ENCODE data around the gene ZDHHC11B.
"Not testable (repeated sequence)": the region's sequence is repeated elsewhere in the genome, so short reads cannot be mapped to it uniquely, and the experiment has no call there.

Gene ZDHHC11B

GRCh38 chr5:773517-774264, 10.8 kb downstream of the ZDHHC11B start:
- no peak overlapping the region for H3K4me3 ChIP-seq (ENCODE audit: low read depth, low read length)
- no peak for DNase-seq (ENCODE audit: low read depth)
- no peak for TF ChIP-seq CTCF (IDR thresholded peaks at IDR 0.05; ENCODE audit: low read depth, low read length)
- no peak for TF ChIP-seq MAX (IDR thresholded peaks at IDR 0.05; ENCODE audit: low read depth, low read length)
- no peak for TF ChIP-seq POLR2A (IDR thresholded peaks at IDR 0.05; ENCODE audit: extremely low read depth, insufficient read length)
- no peak for TF ChIP-seq MYC (IDR thresholded peaks at IDR 0.05; ENCODE audit: low read depth, low read length)

- not testable (repeated sequence) for H3K4me3 ChIP-seq (ENCODE audit: low read depth, low read length); DNase-seq (ENCODE audit: low read depth)
Observed at GRCh38 chr5:772931-773330, 11.6 kb downstream of the ZDHHC11B start.

GRCh38 chr5:772547-772890, 12.0 kb downstream of the ZDHHC11B start:
- DNase-seq (ENCODE audit: low read depth), result not testable (repeated sequence)

GRCh38 chr5:771841-772546, 12.5 kb downstream of the ZDHHC11B start:
- DNase-seq (ENCODE audit: low read depth); H3K4me3 ChIP-seq (ENCODE audit: low read depth, low read length): not testable (repeated sequence)

More at GRCh38 chr5:772547-772890, 12.0 kb downstream of the ZDHHC11B start:
- H3K4me3 ChIP-seq (ENCODE audit: low read depth, low read length), result not testable (repeated sequence)

GRCh38 chr5:771087-771781, 13.3 kb downstream of the ZDHHC11B start:
- not testable (repeated sequence) for DNase-seq (ENCODE audit: low read depth); H3K4me3 ChIP-seq (ENCODE audit: low read depth, low read length)

GRCh38 chr5:770585-770984, 13.9 kb downstream of the ZDHHC11B start:
- not testable (repeated sequence) for H3K4me3 ChIP-seq (ENCODE audit: low read depth, low read length); DNase-seq (ENCODE audit: low read depth)

GRCh38 chr5:769485-770145, 14.9 kb downstream of the ZDHHC11B start:
- DNase-seq (ENCODE audit: low read depth); H3K4me3 ChIP-seq (ENCODE audit: low read depth, low read length): not testable (repeated sequence)

- TF ChIP-seq POLR2A (IDR thresholded peaks at IDR 0.05; ENCODE audit: extremely low read depth, insufficient read length) (no peak), CTCF (IDR thresholded peaks at IDR 0.05; ENCODE audit: low read depth, low read length) (no peak)
- H3K4me3 ChIP-seq (ENCODE audit: low read depth, low read length), result no peak overlapping the region
- no peak for DNase-seq (ENCODE audit: low read depth)
Observed at GRCh38 chr5:766666-767431, 17.7 kb downstream of the ZDHHC11B start.

GRCh38 chr5:765948-766631, 18.4 kb downstream of the ZDHHC11B start:
- H3K4me3 ChIP-seq (ENCODE audit: low read depth, low read length), result no peak overlapping the region
- no peak for TF ChIP-seq POLR2A (IDR thresholded peaks at IDR 0.05; ENCODE audit: extremely low read depth, insufficient read length)
- no peak for TF ChIP-seq CTCF (IDR thresholded peaks at IDR 0.05; ENCODE audit: low read depth, low read length)
- no peak for TF ChIP-seq MYC (IDR thresholded peaks at IDR 0.05; ENCODE audit: low read depth, low read length)
- TF ChIP-seq MAX (IDR thresholded peaks at IDR 0.05; ENCODE audit: low read depth, low read length), result no peak
- DNase-seq (ENCODE audit: low read depth), result no peak

Data from NB4 (cell line).